Measurements from ENCODE around the gene CFAP53. TPM values are rescaled to one million over a fixed set of nuclear protein-coding genes. Genes with fewer than 3 reads are reported as not detected.

Gene CFAP53
- total RNA-seq, 8 experiments from 2014 or later = 0.41 to 6.3 (median 1.6) TPM

DNA sequence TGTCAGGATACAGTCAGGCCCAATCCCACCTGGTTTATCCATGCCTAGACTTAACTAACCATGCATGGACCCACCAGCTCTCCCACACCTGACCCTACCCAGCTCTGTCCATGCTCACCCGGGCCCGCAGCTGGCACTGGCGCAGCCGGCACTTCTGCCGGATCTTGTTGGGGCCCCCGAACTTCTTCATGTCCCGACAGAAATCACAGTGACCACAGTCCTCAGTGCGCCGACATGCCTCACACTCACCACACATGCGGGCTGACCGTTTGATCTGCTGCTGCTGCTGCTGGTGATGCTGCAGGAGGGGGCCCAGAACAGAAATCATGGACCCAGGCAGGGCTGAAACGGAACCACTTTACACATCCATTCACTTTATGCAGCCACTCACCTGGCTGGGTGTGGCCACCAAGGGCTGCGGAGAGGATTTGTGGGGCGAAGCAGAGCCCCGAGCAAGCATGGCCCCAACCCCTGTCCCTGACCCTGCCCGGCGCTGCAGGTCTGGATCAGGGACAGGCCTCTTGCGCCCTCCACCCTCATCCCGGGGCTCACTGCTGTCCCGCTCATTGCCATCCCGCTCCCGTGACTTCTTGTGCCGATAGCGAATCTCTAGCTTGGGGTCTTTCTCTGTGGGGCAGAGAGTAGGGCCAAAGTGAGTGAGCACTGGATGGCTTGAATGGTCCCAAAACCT, 19.5 kb upstream of the CFAP53 start:
- H3K4me3 ChIP-seq = peak overlapping the region; percentile 59 to 90 (median 66)
- in situ Hi-C loops (cut with MboI; ENCODE audit: low pct_unique_long_range_greater_than_20kb in 2 of 9, low sequenced_read_pairs in 9 of 9, unreplicated experiment in 9 of 9) = loop anchor here in 1 of 9 experiments (25.0 kb wide), 1 partner anchor 152 kb away; no protein-coding TSS in a partner anchor
- WGBS, 10 experiments = 90 to 100% (median 97%) methylated on average over 2 to 14 of the region's 24 CpGs; no CpG with 5 or more reads in 5 of the 10 experiments
- peaks cover 9 to 10% of the 10 kb centered on the region in 2 donors for H3K4me1 ChIP-seq (replicated peaks in 1 of 2)
- no peak for ATAC-seq (replicated peaks in 6 of 8)
- H3K27ac ChIP-seq = peak overlapping the region; percentile 26 to 52

DNA sequence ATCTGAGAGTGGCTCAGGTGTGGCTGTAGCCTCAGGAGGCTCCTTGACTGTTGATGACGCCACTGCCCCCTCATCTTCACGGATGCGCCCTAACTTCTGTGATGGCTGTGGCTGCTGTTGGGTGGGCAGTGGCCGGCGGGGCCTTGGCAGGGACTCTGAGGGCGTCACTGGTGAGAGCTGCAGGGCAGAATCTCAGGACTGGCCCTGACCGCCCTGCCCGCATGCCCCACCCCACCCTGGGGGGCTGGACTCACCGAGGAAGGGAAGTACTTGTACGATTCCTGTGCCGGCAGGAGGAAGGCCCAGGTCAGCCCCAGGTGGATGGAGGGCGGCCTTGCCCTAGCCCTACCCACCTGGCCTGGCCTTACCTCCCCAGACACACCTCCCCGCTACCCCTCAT, 18.8 kb upstream of the CFAP53 start:
- 85 to 100% (median 93%) methylated on average over 2 to 8 of the region's 13 CpGs; no CpG with 5 or more reads in 5 of the 10 experiments for WGBS, 10 experiments
- no peak overlapping the region for H3K27ac ChIP-seq
- no peak for ATAC-seq (replicated peaks in 6 of 8)
- H3K4me1 ChIP-seq (replicated peaks in 1 of 2) = peaks cover 14 to 16% of the 10 kb centered on the region in 2 donors
- in situ Hi-C loops (cut with MboI; ENCODE audit: low pct_unique_long_range_greater_than_20kb in 2 of 9, low sequenced_read_pairs in 9 of 9, unreplicated experiment in 9 of 9) = loop anchor here in 1 of 9 experiments (25.0 kb wide), 1 partner anchor 152 kb away; no protein-coding TSS in a partner anchor
- H3K4me3 ChIP-seq = no peak overlapping the region

DNA sequence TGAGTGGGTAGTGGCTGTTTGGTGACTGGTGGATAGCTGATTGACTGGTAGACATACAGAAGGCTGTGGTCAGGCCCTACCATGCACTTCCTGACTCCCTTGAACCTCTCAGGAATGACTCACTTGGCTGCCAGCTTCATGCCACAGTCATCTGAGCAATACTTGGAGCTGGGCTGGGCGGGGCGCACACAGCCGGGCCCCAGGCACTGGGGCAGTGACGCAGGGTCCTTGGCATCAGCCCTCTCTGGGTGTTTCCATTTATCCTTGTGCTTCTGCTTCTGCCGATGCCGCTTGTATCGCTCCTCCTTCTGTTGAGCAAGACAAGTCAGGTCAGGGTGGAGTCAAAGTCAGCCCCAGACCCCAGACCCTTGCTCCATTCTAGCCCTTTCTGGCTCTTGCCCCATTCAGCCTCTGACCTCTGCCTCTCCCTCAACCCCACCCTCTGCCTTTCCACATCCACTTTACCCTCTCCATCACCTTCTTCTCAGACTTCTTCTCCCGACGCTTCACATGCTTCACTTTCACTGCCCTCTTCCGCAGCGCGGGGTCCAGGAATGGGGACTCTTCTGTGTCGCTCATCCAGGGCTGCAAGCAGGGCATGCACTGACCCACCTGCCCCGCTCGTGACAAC, 18.1 kb upstream of the CFAP53 start:
- ATAC-seq (replicated peaks in 6 of 8) = no peak
- WGBS, 10 experiments = 80 to 100% (median 93%) methylated on average over 3 to 7 of the region's 15 CpGs; no CpG with 5 or more reads in 5 of the 10 experiments
- in situ Hi-C loops (cut with MboI; ENCODE audit: low pct_unique_long_range_greater_than_20kb in 2 of 9, low sequenced_read_pairs in 9 of 9, unreplicated experiment in 9 of 9) = loop anchor here in 1 of 9 experiments (25.0 kb wide), 1 partner anchor 153 kb away; no protein-coding TSS in a partner anchor

DNA sequence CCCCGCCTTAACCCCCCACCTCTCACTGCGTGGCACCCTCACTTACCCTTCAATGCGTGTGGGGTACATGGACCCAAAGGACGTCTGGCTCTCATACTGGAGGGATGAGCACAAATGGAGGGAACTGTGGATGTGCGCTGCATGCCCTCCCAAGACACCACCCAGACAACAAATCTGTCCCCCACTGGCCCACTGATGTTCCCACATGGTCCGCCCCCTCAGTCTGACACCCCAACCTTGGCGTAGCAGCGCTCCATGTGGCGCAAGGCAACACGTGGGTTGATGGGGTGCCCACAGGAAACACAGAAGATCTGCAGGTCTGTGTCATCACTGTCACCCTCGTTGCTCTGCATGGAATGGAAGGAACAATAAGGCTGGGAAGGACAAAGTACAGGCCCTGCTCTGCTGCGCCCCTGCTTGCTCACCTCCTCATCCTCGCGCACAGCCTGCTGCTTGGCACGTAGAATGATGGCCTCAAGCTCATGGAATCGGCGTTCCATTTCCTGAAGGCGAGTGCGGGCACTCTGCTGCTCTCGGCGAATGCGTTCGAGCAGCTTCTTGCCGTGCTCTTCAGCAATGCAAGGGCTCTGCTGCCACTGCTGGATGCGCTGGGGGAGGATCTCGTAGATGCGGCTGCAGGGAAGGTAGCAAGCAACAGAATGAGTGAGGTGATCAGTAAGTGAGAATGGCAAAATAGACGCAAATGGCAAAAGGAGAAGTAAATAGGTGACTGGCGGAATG, 17.3 kb upstream of the CFAP53 start:
- Histone ChIP-seq H3K4me1 (replicated peaks in 1 of 2) (peaks cover 22% of the 10 kb centered on the region in 2 donors), H3K27ac (no peak overlapping the region), H3K4me3 (no peak overlapping the region)
- in situ Hi-C loops (cut with MboI; ENCODE audit: low pct_unique_long_range_greater_than_20kb in 2 of 9, low sequenced_read_pairs in 9 of 9, unreplicated experiment in 9 of 9) = loop anchor here in 1 of 9 experiments (25.0 kb wide), 1 partner anchor 154 kb away; no protein-coding TSS in a partner anchor
- ATAC-seq (replicated peaks in 6 of 8) = no peak
- 89 to 100% (median 98%) methylated on average over 1 to 20 of the region's 29 CpGs; no CpG with 5 or more reads in 1 of the 10 experiments for WGBS, 10 experiments

More for the DNA sequence above, 18.1 kb upstream of the CFAP53 start:
- Histone ChIP-seq H3K4me3 (no peak overlapping the region), H3K27ac (no peak overlapping the region), H3K4me1 (replicated peaks in 1 of 2) (peaks cover 19 to 20% of the 10 kb centered on the region in 2 donors)

DNA sequence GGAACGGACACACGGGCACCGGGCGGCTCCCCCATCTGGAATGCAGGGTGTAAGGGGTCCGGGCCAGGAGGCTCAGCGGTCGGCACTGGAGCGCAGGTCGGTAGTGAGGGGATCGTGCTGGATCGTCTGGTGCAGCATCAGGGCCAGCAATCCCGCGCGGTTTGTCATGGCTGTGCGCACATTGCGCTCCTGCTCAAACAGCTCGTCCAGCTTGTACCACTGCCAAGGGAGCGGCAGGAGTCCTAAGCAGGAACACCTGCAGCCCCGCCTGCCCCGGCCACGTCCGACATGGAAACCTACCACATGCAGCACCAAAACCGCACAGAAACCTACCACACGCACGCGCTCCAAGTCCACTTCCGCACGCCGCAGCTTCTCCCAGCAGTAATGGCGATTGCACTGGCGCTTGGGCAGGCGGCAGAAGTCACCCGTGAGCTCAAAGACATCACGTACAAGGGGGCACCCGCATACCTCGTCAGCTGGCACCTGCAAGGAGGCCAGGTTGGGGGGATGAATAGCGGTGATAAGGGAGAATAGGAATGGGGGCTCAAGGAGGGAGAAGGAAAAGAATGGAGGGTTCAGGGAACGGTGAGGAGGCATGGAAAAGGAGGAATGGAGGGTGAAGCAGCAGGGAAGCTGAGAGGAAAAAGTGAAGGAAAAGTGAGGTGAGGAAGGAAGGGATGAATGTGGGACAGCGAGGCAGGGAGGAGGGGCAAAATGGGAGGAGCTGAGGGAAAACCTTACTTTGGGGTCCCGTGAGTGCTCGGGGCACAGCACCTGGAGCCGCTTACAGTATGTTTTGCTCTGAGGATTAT, 16.4 kb upstream of the CFAP53 start:
- 0 to 100% (median 93%) methylated on average over 1 to 16 of the region's 42 CpGs for WGBS, 10 experiments
- Histone ChIP-seq H3K4me1 (replicated peaks in 1 of 2) (peaks cover 22% of the 10 kb centered on the region in 2 donors), H3K4me3 (no peak overlapping the region), H3K27ac (no peak overlapping the region)
- no peak for ATAC-seq (replicated peaks in 6 of 8)
- in situ Hi-C loops (cut with MboI; ENCODE audit: low pct_unique_long_range_greater_than_20kb in 2 of 9, low sequenced_read_pairs in 9 of 9, unreplicated experiment in 9 of 9) = loop anchor here in 1 of 9 experiments (25.0 kb wide), 1 partner anchor 155 kb away; no protein-coding TSS in a partner anchor

DNA sequence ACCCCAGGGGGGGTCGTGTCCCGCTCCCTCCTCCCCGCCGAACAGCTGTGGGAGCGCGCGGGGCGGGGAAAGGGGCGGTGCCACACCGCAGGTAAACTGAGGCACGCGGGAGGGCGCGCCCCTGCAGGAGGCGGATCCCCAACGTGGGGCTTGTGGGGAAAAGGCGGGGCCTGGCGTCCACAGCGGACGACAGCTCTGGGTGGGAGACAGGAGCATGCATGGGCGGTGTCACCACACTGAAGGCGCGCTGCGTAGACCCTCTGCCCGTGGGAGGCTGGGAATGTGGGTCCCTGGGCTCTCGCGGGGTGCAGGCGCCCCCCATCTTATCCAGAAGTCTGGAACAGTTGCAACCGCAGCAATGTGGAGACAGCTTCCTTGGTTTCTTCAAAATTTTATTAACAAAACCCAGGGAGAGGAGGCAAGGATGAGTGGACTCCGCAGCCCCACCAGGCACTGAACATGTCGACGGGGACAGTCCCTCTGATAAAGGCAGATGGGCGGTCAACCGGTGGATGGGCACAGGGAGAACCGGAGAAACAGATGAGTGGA, 15.8 kb upstream of the CFAP53 start:
- WGBS, 10 experiments = 0 to 40% (median 27%) methylated on average over 1 to 18 of the region's 35 CpGs; no CpG with 5 or more reads in 7 of the 10 experiments
- peak overlapping the region; percentile 78 to 88 for H3K27ac ChIP-seq
- in situ Hi-C loops (cut with MboI; ENCODE audit: low pct_unique_long_range_greater_than_20kb in 2 of 9, low sequenced_read_pairs in 9 of 9, unreplicated experiment in 9 of 9) = loop anchor here in 1 of 9 experiments (25.0 kb wide), 1 partner anchor 155 kb away; no protein-coding TSS in a partner anchor
- peaks cover 22% of the 10 kb centered on the region in 2 donors for H3K4me1 ChIP-seq (replicated peaks in 1 of 2)
- peak in 2 of 8 experiments; percentile 0 to 1 for ATAC-seq (replicated peaks in 6 of 8)
- peak overlapping the region; percentile 67 to 91 (median 82) for H3K4me3 ChIP-seq

DNA sequence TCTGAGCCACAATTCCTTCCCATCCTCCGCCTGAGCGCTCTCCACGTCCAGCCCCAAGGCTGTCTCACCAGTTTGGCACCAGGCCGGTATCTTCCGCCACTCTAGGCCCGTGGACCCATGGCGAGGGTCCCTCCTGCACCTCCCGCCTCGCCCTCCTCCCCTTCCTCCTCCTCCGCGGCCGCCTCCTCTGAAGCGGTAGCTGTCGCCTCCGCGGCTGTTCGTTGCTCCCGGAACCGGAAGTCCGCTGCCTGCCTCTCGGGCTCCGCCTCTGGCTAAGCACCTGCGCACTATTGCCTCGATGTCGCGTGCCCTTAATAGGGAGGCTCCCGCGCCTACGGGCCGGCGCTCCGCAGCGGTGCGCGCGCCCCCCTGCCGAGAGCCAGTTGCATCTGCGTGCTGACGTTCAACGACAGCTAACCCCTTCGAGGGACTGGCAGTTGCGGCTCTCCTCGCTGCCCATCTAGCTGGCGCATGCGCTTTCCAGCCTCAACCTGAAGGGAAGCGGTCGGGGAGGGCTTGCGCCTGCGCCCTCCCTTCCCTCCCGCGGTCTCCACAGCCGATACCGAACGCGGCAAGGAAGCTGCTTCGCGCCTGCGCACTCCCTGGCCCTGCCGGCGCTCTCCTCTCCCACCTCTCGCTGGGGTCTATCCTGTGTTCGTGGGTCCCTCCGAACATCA, 15.1 kb upstream of the CFAP53 start, which contains the start of gene MBD1:
Gene MBD1, minus strand, starts transcription at position 229 of the 677 bp plus-strand sequence. CDS start 1,531 bp downstream, outside the sequence.
- Histone ChIP-seq H3K4me1 (replicated peaks in 1 of 2) (peaks cover 22% of the 10 kb centered on the region in 2 donors), H3K27ac (peak within 1 kb of the TSS; percentile 78 to 88), H3K4me3 (peak within 1 kb of the TSS; percentile 67 to 91 (median 82))
- peak; percentile 88 to 96 (median 92) for ATAC-seq (replicated peaks in 6 of 8)
- 0% methylated on average over 1 to 24 of the region's 63 CpGs; no CpG with 5 or more reads in 5 of the 10 experiments for WGBS, 10 experiments
- in situ Hi-C loops (cut with MboI; ENCODE audit: low pct_unique_long_range_greater_than_20kb in 2 of 9, low sequenced_read_pairs in 9 of 9, unreplicated experiment in 9 of 9) = loop anchor here in 1 of 9 experiments (25.0 kb wide), 1 partner anchor 156 kb away; no protein-coding TSS in a partner anchor

DNA sequence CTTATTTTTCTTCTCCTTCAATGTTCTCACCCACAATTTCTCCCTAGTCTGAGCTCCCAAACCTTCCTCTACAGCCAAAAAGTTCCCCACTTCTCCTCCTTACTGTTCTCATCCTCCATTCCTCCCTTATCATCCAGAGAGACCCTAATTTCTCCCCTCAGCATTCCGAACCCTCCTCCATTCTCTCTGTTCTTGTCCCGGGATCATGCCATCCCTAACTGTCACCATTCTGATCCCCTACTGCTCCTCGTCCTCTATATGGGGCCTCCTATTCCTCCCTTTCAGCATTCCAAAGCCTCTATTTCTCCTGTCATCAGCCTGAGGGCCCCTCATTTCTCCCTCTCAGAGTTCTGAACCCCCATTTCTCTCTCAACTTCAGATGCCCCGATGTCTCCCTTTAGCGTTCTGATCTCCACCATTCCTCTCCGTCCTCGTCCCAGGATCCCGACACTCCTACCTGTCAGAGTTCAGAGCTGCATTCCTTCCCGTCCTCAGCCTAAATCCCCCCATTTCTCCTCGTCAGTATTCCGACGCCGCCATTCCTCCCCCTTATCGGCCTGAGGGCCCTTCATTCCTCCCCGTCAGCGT, 14.5 kb upstream of the CFAP53 start:
- in situ Hi-C loops (cut with MboI; ENCODE audit: low pct_unique_long_range_greater_than_20kb in 2 of 9, low sequenced_read_pairs in 9 of 9, unreplicated experiment in 9 of 9) = loop anchor here in 1 of 9 experiments (25.0 kb wide), 1 partner anchor 156 kb away; no protein-coding TSS in a partner anchor
- no peak for ATAC-seq (replicated peaks in 6 of 8)
- H3K4me3 ChIP-seq = peak overlapping the region; percentile 67 to 91 (median 82)
- WGBS, 10 experiments = 0 to 4% (median 1%) methylated on average over 4 to 13 of the region's 16 CpGs; no CpG with 5 or more reads in 1 of the 10 experiments
- H3K4me1 ChIP-seq (replicated peaks in 1 of 2) = peaks cover 15 to 17% of the 10 kb centered on the region in 2 donors
- peak overlapping the region; percentile 78 to 88 for H3K27ac ChIP-seq

DNA sequence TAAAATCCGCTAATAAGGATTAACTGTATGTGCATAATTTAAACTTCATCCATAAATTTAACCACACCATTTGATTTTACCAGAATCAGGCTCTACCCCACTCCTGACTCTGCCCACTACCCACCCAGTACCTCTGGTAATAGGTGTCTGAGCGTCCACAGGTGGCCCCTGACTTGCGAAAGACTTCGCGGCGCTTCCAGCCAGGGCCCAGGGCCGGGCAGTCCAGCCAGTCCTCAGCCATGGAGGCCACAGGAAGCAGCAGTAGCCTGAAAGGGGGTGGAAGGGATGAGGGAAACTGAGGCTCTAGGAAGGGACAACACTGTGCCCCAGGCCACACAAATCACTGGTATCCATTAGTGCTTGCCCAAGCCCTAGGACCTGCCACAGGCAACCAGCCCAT, 13.5 kb upstream of the CFAP53 start:
- in situ Hi-C loops (cut with MboI; ENCODE audit: low pct_unique_long_range_greater_than_20kb in 2 of 9, low sequenced_read_pairs in 9 of 9, unreplicated experiment in 9 of 9) = loop anchor here in 1 of 9 experiments (25.0 kb wide), 1 partner anchor 158 kb away; no protein-coding TSS in a partner anchor
- H3K27ac ChIP-seq = no peak overlapping the region
- WGBS, 10 experiments = 22 to 100% (median 83%) methylated on average over 1 to 7 of the region's 7 CpGs; no CpG with 5 or more reads in 2 of the 10 experiments
- peaks cover 15 to 17% of the 10 kb centered on the region in 2 donors for H3K4me1 ChIP-seq (replicated peaks in 1 of 2)
- peak overlapping the region in 1 of 5 donors; percentile 81 for H3K4me3 ChIP-seq
- ATAC-seq (replicated peaks in 6 of 8) = no peak

DNA sequence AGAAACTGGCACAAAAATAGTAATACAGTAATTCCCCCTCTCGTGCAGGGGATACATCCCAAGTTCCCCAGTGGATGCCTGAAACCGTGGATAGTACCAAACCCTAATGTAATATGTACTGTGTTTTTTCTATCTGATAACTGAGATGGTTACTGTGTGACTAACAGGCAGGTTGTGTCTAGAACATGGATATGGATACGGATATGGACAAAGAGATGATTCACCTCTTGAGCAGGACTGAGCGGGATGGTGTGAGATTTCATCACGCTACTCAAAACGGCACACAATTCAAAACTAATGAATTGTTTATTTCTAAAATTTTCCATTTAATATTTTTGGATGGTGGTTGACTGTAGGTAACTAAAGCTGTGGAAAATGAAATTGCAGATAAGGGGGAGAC, 11.6 kb upstream of the CFAP53 start:
- Histone ChIP-seq H3K4me3 (no peak overlapping the region), H3K4me1 (replicated peaks in 1 of 2) (peaks cover 15 to 17% of the 10 kb centered on the region in 2 donors), H3K27ac (no peak overlapping the region)
- peak in 2 of 8 experiments; percentile 14 to 28 for ATAC-seq (replicated peaks in 6 of 8)
- in situ Hi-C loops (cut with MboI; ENCODE audit: low pct_unique_long_range_greater_than_20kb in 2 of 9, low sequenced_read_pairs in 9 of 9, unreplicated experiment in 9 of 9) = loop anchor here in 1 of 9 experiments (25.0 kb wide), 1 partner anchor 159 kb away; no protein-coding TSS in a partner anchor
- 3 to 100% (median 88%) methylated on average over 1 to 6 of the region's 6 CpGs; no CpG with 5 or more reads in 2 of the 10 experiments for WGBS, 10 experiments
